HEK293 (cell line): ENCODE measurements around the gene MCM8.
A peak's percentile ranks its signal among the peaks of the same experiment; 100 is the strongest.

Source experiments
- CTCF ChIA-PET: fragments of 350-600 bp; formaldehyde crosslinking; extraction: SDS; loops from one replicate; lab custom pipeline; 2021; ENCODE audit warnings: antibody characterized with exemption; lab: Yijun Ruan, JAX
- POLR2A ChIA-PET: fragments of 300-600 bp; formaldehyde crosslinking; extraction: SDS; loops from one replicate; lab custom pipeline; 2020; ENCODE audit warnings: antibody characterized with exemption, inconsistent platforms; lab: Yijun Ruan, JAX
- H3K27ac ChIP-seq: fragments of 200-500 bp; sonication (Bioruptor generic); 2 replicates; pipeline ENCODE4 v1.5.1; 2014; ENCODE audit warnings: low read depth, low read length, control low read depth, inconsistent platforms; ENCODE audit errors: extremely low read depth
- H3K36me3 ChIP-seq, 2 experiments: fragments of 200-500 bp in 1 of 2; sonication (Bioruptor generic) in 1 of 2; 1 replicate in 1 of 2; 2 replicates in 1 of 2; pipeline ENCODE4 v1.5.1; 2014 to 2017; ENCODE audit warnings: inconsistent platforms in 2 of 2, low read length in 2 of 2; ENCODE audit not compliant: control insufficient read depth in 2 of 2, insufficient read depth in 1 of 2
- H3K4me1 ChIP-seq: fragments of 200-500 bp; sonication (Bioruptor generic); 2 replicates; pipeline ENCODE4 v1.5.1; 2014; ENCODE audit warnings: mild to moderate bottlenecking, low read length, inconsistent platforms; ENCODE audit not compliant: control insufficient read depth, insufficient read depth
- H3K4me3 ChIP-seq: 2 replicates; pipeline ENCODE4 v1.5.1; 2011; ENCODE audit warnings: low read depth, mild to moderate bottlenecking, control low read depth, low read length, moderate library complexity
- H3K9me3 ChIP-seq: fragments of 200-500 bp; sonication (Bioruptor generic); 2 replicates; pipeline ENCODE4 v1.5.1; 2014; ENCODE audit warnings: low read depth, low read length, inconsistent platforms; ENCODE audit not compliant: control insufficient read depth, insufficient read depth
- PRDM10 ChIP-seq: fragments of 450-650 bp; formaldehyde crosslinking; IDR thresholded peaks from 2 replicates; pipeline ENCODE4 v1.5.1; 2016; ENCODE audit warnings: missing biosample characterization, missing genetic modification characterization
- ZEB2 ChIP-seq: fragments of 450-650 bp; formaldehyde crosslinking; IDR thresholded peaks from 2 replicates; pipeline ENCODE4 v1.5.1; 2016; ENCODE audit warnings: missing biosample characterization, missing genetic modification characterization
- ZNF175 ChIP-seq: fragments of 450-650 bp; formaldehyde crosslinking; IDR thresholded peaks from 2 replicates; pipeline ENCODE4 v1.5.1; 2016; ENCODE audit warnings: missing biosample characterization, missing genetic modification characterization
- ZNF184 ChIP-seq: fragments of 450-650 bp; IDR thresholded peaks from 2 replicates; pipeline ENCODE4 v1.5.1; 2018; ENCODE audit warnings: missing biosample characterization, mild to moderate bottlenecking, missing genetic modification characterization
- ZNF211 ChIP-seq: fragments of 450-650 bp; formaldehyde crosslinking; IDR thresholded peaks from 2 replicates; pipeline ENCODE4 v1.5.1; 2016; ENCODE audit warnings: low read depth, missing biosample characterization, missing genetic modification characterization
- ZNF214 ChIP-seq: fragments of 450-650 bp; formaldehyde crosslinking; IDR thresholded peaks from 2 replicates; pipeline ENCODE4 v1.5.1; 2017; ENCODE audit warnings: missing biosample characterization, mild to moderate bottlenecking, missing genetic modification characterization, borderline replicate concordance
- ZNF518A ChIP-seq: fragments of 450-650 bp; formaldehyde crosslinking; conservative IDR thresholded peaks from 2 replicates; pipeline ENCODE4 v1.5.1; 2016; ENCODE audit warnings: low read depth, missing biosample characterization, missing genetic modification characterization
- ZNF521 ChIP-seq: fragments of 450-650 bp; formaldehyde crosslinking; IDR thresholded peaks from 2 replicates; pipeline ENCODE4 v1.5.1; 2017; ENCODE audit warnings: missing biosample characterization, mild to moderate bottlenecking, missing genetic modification characterization
- ZNF530 ChIP-seq: fragments of 450-650 bp; formaldehyde crosslinking; IDR thresholded peaks from 2 replicates; pipeline ENCODE4 v1.5.1; 2016; ENCODE audit warnings: low read depth, missing biosample characterization, missing genetic modification characterization
- ZNF544 ChIP-seq: fragments of 450-650 bp; formaldehyde crosslinking; IDR thresholded peaks from 2 replicates; pipeline ENCODE4 v1.5.0; 2017; ENCODE audit warnings: missing biosample characterization, missing genetic modification characterization
- ZNF610 ChIP-seq: fragments of 450-650 bp; formaldehyde crosslinking; IDR thresholded peaks from 2 replicates; pipeline ENCODE4 v1.5.1; 2016; ENCODE audit warnings: missing biosample characterization, missing genetic modification characterization, borderline replicate concordance
- ZNF707 ChIP-seq: fragments of 450-650 bp; formaldehyde crosslinking; IDR thresholded peaks from 2 replicates; pipeline ENCODE4 v1.5.1; 2016; ENCODE audit warnings: missing biosample characterization, missing genetic modification characterization
- ZNF791 ChIP-seq: fragments of 450-650 bp; formaldehyde crosslinking; IDR thresholded peaks from 2 replicates; pipeline ENCODE4 v1.5.1; 2016; ENCODE audit warnings: missing biosample characterization, missing genetic modification characterization
- ZNF792 ChIP-seq: fragments of 450-650 bp; formaldehyde crosslinking; IDR thresholded peaks from 2 replicates; pipeline ENCODE4 v1.5.1; 2016; ENCODE audit warnings: missing biosample characterization, missing genetic modification characterization
- TF ChIP-seq, protein P1 (sequence below): fragments of 450-650 bp; formaldehyde crosslinking; IDR thresholded peaks from 2 replicates; pipeline ENCODE4 v1.5.1; 2016; ENCODE audit warnings: missing biosample characterization, missing genetic modification characterization
- TF ChIP-seq, protein P2 (sequence below): fragments of 450-650 bp; formaldehyde crosslinking; IDR thresholded peaks from 2 replicates; pipeline ENCODE4 v1.5.1; 2016; ENCODE audit warnings: missing biosample characterization, missing genetic modification characterization
- TF ChIP-seq, protein P3 (sequence below): fragments of 450-650 bp; formaldehyde crosslinking; IDR thresholded peaks from 2 replicates; pipeline ENCODE4 v1.5.1; 2016; ENCODE audit warnings: missing biosample characterization, missing genetic modification characterization

The MCM8 gene

DNA sequence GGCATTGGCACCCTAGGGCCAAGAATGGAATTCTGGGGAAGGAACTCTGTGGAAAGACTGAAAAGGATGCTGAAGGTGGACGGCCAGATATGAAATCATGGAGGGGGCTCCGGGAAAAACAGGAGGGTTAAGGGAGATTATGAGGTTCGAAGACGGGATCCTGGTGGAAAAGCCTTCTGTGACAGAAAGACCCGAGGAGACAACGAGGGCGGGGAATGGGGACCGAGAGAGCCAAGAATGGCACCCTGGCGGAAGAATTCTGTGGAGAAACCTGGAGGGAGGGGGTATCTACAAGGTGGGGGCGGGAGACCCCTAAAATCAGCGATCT, 545 bp upstream of the MCM8 start:
- CTCF ChIA-PET: no interaction called here
- H3K36me3 ChIP-seq: peaks cover 31 to 62% of the 10 kb centered on the region in 2 experiments
- TF ChIP-seq PRDM10 (tag by site-specific recombination) (0 out of 2 replicates have a peak, but pooled peaks have one; percentile 12), ZNF544 (tag by site-specific recombination) (no peak)
- TF ChIP-seq, all 188 proteins: peak for 1
- Histone ChIP-seq H3K4me1 (no peaks in the 10 kb centered on the region), H3K4me3 (peak overlapping the region; percentile 70), H3K9me3 (no peaks in the 10 kb centered on the region), H3K27ac (peak overlapping the region; percentile 60; the same call in 1 of the 2 replicates)
- POLR2A ChIA-PET: no interaction called here

DNA sequence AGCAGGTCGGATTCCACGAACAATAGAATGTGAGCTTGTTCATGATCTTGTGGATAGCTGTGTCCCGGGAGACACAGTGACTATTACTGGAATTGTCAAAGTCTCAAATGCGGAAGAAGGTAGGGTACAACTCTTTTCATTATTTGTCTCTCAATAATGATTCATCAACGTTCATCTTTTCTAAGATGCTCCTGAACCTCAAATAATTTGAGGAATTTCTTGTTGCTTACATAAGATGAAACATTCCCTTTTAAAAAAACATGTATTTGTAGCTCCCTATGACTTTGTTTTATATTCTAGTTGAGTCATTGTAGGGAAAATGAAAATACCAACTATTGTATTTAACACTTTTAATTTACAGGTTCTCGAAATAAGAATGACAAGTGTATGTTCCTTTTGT, 17.0 kb downstream of the MCM8 start:
- ChIA-PET POLR2A (no interaction called here), CTCF (no interaction called here)
- H3K9me3 ChIP-seq: no peaks in the 10 kb centered on the region
- H3K4me3 ChIP-seq: no peak overlapping the region
- H3K36me3 ChIP-seq: peaks cover 42 to 86% of the 10 kb centered on the region in 2 experiments
- no peaks in the 10 kb centered on the region for H3K4me1 ChIP-seq
- H3K27ac ChIP-seq: no peak overlapping the region
- TF ChIP-seq ZNF175 (tag by site-specific recombination) (no peak), ZNF530 (tag by site-specific recombination) (no peak), ZNF707 (tag by site-specific recombination) (no peak), ZNF791 (tag by site-specific recombination) (no peak), ZNF518A (tag by site-specific recombination) (no peak), ZNF610 (tag by site-specific recombination) (no peak)
- TF ChIP-seq, protein P1, sequence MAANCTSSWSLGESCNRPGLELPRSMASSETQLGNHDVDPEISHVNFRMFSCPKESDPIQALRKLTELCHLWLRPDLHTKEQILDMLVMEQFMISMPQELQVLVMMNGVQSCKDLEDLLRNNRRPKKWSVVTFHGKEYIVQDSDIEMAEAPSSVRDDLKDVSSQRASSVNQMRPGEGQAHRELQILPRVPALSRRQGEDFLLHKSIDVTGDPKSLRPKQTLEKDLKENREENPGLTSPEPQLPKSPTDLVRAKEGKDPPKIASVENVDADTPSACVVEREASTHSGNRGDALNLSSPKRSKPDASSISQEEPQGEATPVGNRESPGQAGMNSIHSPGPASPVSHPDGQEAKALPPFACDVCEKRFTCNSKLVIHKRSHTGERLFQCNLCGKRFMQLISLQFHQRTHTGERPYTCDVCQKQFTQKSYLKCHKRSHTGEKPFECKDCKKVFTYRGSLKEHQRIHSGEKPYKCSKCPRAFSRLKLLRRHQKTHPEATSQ (tag by site-specific recombination): no peak
- TF ChIP-seq, all 188 proteins: peak for 0

DNA sequence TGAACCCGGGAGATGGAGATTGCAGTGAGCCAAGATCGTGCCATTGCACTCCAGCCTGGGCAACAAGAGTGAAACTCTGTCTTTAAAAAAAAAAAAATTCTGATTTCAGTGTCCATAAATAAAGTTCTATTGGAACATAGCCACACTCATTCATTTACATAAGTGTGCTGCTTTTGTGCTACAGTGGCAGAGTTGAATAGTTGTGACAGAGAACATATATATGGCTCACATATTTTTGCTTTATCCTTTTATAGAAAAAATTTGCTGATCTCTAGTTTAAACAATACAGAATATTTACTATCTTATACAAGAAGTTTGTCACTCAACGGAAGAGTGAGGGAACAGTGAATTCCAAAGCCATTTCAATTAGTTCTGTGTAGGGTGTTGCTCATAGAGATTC, 18.0 kb downstream of the MCM8 start:
- ChIA-PET CTCF (no interaction called here), POLR2A (no interaction called here)
- H3K4me1 ChIP-seq: no peaks in the 10 kb centered on the region
- H3K4me3 ChIP-seq: no peak overlapping the region
- no peak overlapping the region for H3K27ac ChIP-seq
- no peaks in the 10 kb centered on the region for H3K9me3 ChIP-seq
- peaks cover 41 to 89% of the 10 kb centered on the region in 2 experiments for H3K36me3 ChIP-seq
- no peak for TF ChIP-seq ZEB2 (tag by site-specific recombination)
- no peak for TF ChIP-seq ZNF214 (tag by site-specific recombination)
- no peak for TF ChIP-seq ZNF792 (tag by site-specific recombination)
- TF ChIP-seq ZNF521 (tag by site-specific recombination): no peak
- no peak for TF ChIP-seq ZNF184 (tag by site-specific recombination)
- TF ChIP-seq ZNF211 (tag by site-specific recombination): no peak
- TF ChIP-seq, protein P2, sequence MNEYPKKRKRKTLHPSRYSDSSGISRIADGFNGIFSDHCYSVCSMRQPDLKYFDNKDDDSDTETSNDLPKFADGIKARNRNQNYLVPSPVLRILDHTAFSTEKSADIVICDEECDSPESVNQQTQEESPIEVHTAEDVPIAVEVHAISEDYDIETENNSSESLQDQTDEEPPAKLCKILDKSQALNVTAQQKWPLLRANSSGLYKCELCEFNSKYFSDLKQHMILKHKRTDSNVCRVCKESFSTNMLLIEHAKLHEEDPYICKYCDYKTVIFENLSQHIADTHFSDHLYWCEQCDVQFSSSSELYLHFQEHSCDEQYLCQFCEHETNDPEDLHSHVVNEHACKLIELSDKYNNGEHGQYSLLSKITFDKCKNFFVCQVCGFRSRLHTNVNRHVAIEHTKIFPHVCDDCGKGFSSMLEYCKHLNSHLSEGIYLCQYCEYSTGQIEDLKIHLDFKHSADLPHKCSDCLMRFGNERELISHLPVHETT (tag by site-specific recombination): no peak
- TF ChIP-seq, protein P3, sequence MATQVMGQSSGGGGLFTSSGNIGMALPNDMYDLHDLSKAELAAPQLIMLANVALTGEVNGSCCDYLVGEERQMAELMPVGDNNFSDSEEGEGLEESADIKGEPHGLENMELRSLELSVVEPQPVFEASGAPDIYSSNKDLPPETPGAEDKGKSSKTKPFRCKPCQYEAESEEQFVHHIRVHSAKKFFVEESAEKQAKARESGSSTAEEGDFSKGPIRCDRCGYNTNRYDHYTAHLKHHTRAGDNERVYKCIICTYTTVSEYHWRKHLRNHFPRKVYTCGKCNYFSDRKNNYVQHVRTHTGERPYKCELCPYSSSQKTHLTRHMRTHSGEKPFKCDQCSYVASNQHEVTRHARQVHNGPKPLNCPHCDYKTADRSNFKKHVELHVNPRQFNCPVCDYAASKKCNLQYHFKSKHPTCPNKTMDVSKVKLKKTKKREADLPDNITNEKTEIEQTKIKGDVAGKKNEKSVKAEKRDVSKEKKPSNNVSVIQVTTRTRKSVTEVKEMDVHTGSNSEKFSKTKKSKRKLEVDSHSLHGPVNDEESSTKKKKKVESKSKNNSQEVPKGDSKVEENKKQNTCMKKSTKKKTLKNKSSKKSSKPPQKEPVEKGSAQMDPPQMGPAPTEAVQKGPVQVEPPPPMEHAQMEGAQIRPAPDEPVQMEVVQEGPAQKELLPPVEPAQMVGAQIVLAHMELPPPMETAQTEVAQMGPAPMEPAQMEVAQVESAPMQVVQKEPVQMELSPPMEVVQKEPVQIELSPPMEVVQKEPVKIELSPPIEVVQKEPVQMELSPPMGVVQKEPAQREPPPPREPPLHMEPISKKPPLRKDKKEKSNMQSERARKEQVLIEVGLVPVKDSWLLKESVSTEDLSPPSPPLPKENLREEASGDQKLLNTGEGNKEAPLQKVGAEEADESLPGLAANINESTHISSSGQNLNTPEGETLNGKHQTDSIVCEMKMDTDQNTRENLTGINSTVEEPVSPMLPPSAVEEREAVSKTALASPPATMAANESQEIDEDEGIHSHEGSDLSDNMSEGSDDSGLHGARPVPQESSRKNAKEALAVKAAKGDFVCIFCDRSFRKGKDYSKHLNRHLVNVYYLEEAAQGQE: no peak
